ENCODE measurements around the gene CPNE6. TPM values are rescaled to one million over a fixed set of nuclear protein-coding genes. Genes with fewer than 3 reads are reported as not detected.
A peak's percentile ranks its signal among the peaks of the same experiment; 100 is the strongest.
"Not testable (repeated sequence)": the region's sequence is repeated elsewhere in the genome, so short reads cannot be mapped to it uniquely, and the experiment has no call there.

Gene CPNE6
- polyA plus RNA-seq, 3 donors, result not detected

DNA sequence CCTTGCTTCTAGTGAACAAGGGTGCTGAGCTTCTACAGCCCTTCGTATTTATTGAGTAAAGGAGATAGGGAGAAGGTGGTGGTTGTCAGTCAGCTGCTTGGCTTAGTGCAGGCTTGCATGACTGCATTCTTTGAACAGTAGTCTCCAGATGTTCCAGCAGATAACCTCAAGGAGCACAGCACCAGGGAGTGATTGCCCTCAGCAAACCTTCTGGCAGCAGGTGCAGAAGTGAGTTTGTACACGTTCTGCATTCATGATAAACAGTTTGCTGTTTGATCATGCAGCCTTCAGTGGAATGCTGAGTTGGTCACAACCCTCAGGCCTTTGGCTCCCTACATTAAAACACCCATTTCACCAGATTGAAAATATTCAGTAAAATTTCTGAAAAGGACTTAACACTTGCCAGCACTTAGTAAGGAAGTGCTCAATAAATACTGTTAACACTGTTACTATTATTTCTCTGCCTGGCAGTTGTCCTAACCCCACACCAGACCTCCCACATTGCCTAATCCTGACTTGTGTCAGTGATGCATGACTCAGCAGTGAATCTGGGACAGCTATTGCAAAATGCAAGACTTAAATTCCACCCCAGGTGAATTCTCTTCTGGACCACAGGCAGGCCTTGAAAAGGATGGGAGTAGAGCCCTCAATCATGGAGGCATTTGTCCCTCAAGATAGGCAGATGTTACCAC, 38.5 kb upstream of the CPNE6 start:
- 100% methylated on average over 1 of the region's 2 CpGs for WGBS (ENCODE audit: insufficient coverage)
- no peak overlapping the region for H3K4me3 ChIP-seq (replicated peaks in 1 of 3; ENCODE audit: low read depth in 2 of 3, low read length in 3 of 3)
- H3K27me3 ChIP-seq (ENCODE audit: control insufficient read depth in 2 of 2, insufficient read depth in 2 of 2, low read length in 2 of 2), result no peaks in the 10 kb centered on the region
- Mint-ChIP-seq H3K4me3 (no peak overlapping the region), H3K36me3 (no peaks in the 10 kb centered on the region), H3K27me3 (ENCODE audit: low read depth in 3 of 3) (no peaks in the 10 kb centered on the region), H3K27ac (peak overlapping the region; percentile 46 to 83 (median 71)), H3K9me3 (peaks cover 0 to 18% (median 11%) of the 10 kb centered on the region in 7 donors), H3K4me1 (peaks cover 47% of the 10 kb centered on the region)
- H3K9ac ChIP-seq (ENCODE audit: insufficient read depth, low read length, poor library complexity, severe bottlenecking), result no peak overlapping the region
- TF ChIP-seq, protein P1, sequence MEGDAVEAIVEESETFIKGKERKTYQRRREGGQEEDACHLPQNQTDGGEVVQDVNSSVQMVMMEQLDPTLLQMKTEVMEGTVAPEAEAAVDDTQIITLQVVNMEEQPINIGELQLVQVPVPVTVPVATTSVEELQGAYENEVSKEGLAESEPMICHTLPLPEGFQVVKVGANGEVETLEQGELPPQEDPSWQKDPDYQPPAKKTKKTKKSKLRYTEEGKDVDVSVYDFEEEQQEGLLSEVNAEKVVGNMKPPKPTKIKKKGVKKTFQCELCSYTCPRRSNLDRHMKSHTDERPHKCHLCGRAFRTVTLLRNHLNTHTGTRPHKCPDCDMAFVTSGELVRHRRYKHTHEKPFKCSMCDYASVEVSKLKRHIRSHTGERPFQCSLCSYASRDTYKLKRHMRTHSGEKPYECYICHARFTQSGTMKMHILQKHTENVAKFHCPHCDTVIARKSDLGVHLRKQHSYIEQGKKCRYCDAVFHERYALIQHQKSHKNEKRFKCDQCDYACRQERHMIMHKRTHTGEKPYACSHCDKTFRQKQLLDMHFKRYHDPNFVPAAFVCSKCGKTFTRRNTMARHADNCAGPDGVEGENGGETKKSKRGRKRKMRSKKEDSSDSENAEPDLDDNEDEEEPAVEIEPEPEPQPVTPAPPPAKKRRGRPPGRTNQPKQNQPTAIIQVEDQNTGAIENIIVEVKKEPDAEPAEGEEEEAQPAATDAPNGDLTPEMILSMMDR (IDR thresholded peaks at IDR 0.05), result no peak
- H2AFZ ChIP-seq (ENCODE audit: insufficient read depth, low read depth, low read length, poor library complexity, severe bottlenecking), result no peak overlapping the region
- intact Hi-C loops (cut with micrococcal nuclease), result loop anchor here in 1 of 2 donors (5.0 kb wide), 1 partner anchor 46 kb away; the partner anchor contains the start of gene DHRS4L2
- H3K4me2 ChIP-seq (replicated peaks; ENCODE audit: extremely low read depth, low read length, poor library complexity, severe bottlenecking), result no peak overlapping the region
- no peaks in the 10 kb centered on the region for H4K20me1 ChIP-seq (ENCODE audit: insufficient read depth, low read length)
- H3K27ac ChIP-seq (ENCODE audit: low read depth in 1 of 2, low read length in 2 of 2), result peak overlapping the region in 1 of 2 donors; percentile 58
- H3K79me2 ChIP-seq (ENCODE audit: insufficient read depth, low read length), result no peaks in the 10 kb centered on the region
- peaks cover 0 to 3% of the 10 kb centered on the region in 2 donors for H3K9me3 ChIP-seq (replicated peaks in 1 of 2; ENCODE audit: control insufficient read depth in 1 of 2, insufficient read depth in 1 of 2, low read length in 2 of 2)
- no peaks in the 10 kb centered on the region for H3K36me3 ChIP-seq (replicated peaks in 1 of 2; ENCODE audit: control insufficient read depth in 1 of 2, insufficient read depth in 2 of 2, low read length in 2 of 2)
- DNase-seq, result peak; percentile 64 to 84 (median 79)
- H3K4me1 ChIP-seq (ENCODE audit: control insufficient read depth in 1 of 2, insufficient read depth in 2 of 2, low read length in 2 of 2), result peaks cover 35 to 43% of the 10 kb centered on the region in 2 donors

DNA sequence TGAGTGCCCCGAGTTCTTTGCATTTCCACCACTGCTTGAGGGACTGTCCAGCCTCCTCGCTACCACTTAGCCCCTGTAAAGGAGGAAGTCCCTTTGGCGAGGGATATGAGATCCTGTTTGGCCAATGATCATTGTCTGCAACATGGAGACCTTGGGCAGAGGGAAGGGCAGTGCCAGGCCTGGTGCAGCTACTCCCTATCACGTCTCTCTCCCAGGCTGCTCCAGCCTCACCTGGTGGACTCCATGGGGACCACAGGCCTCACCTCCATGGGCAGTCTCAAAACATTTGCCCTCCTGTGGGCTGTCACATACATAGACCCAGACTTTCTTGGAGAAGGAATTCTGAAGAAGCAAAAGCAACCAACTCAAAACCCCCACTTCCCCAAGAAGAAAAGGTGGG, 35.6 kb upstream of the CPNE6 start:
- H3K27me3 ChIP-seq (ENCODE audit: control insufficient read depth in 2 of 2, insufficient read depth in 2 of 2, low read length in 2 of 2); H4K20me1 ChIP-seq (ENCODE audit: insufficient read depth, low read length); H3K36me3 ChIP-seq (replicated peaks in 1 of 2; ENCODE audit: control insufficient read depth in 1 of 2, insufficient read depth in 2 of 2, low read length in 2 of 2); H3K9me3 ChIP-seq (replicated peaks in 1 of 2; ENCODE audit: control insufficient read depth in 1 of 2, insufficient read depth in 1 of 2, low read length in 2 of 2); H3K36me3 Mint-ChIP-seq; H3K27me3 Mint-ChIP-seq (ENCODE audit: low read depth in 3 of 3); intact Hi-C loops (cut with micrococcal nuclease); H3K27ac ChIP-seq (ENCODE audit: low read depth in 1 of 2, low read length in 2 of 2); H3K79me2 ChIP-seq (ENCODE audit: insufficient read depth, low read length): not testable (repeated sequence)
- Mint-ChIP-seq H3K4me1 (peaks cover 61% of the 10 kb centered on the region), H3K27ac (peak overlapping the region; percentile 18 to 87 (median 66)), H3K4me3 (peak overlapping the region; percentile 99 to 100), H3K9me3 (peaks cover 0 to 14% (median 6%) of the 10 kb centered on the region in 7 donors)
- Histone ChIP-seq H2AFZ (ENCODE audit: insufficient read depth, low read depth, low read length, poor library complexity, severe bottlenecking) (peak overlapping the region; percentile 95), H3K4me2 (replicated peaks; ENCODE audit: extremely low read depth, low read length, poor library complexity, severe bottlenecking) (peak overlapping the region; percentile 80), H3K4me1 (ENCODE audit: control insufficient read depth in 1 of 2, insufficient read depth in 2 of 2, low read length in 2 of 2) (peaks cover 45 to 54% of the 10 kb centered on the region in 2 donors), H3K4me3 (replicated peaks in 1 of 3; ENCODE audit: low read depth in 2 of 3, low read length in 3 of 3) (peak overlapping the region; percentile 61 to 88 (median 68)), H3K9ac (ENCODE audit: insufficient read depth, low read length, poor library complexity, severe bottlenecking) (peak overlapping the region; percentile 73)
- no CpG with 5 or more reads among the region's 4 CpGs for WGBS (ENCODE audit: insufficient coverage)
- peak in 1 of 3 donors; percentile 30 for DNase-seq
